ENCODE data around the gene TSPAN3.

Gene TSPAN3

GRCh38 chr15:77025083-77025901, 45.6 kb downstream of the TSPAN3 start:
- DNase-seq (ENCODE audit: extremely low read depth in 1 of 2, low read depth in 1 of 2), result no peak

GRCh38 chr15:77024273-77025082, 46.4 kb downstream of the TSPAN3 start:
- DNase-seq (ENCODE audit: extremely low read depth in 1 of 2, low read depth in 1 of 2), result peak in 1 of 2 donors; percentile 57

- no peak for DNase-seq (ENCODE audit: extremely low read depth in 1 of 2, low read depth in 1 of 2)
Observed at GRCh38 chr15:77023576-77024272, 47.2 kb downstream of the TSPAN3 start.

- DNase-seq (ENCODE audit: extremely low read depth in 1 of 2, low read depth in 1 of 2), result no peak
Observed at GRCh38 chr15:77022646-77023575, 48.0 kb downstream of the TSPAN3 start.

GRCh38 chr15:77021803-77022381, 49.0 kb downstream of the TSPAN3 start:
- DNase-seq (ENCODE audit: extremely low read depth in 1 of 2, low read depth in 1 of 2), result no peak

- DNase-seq (ENCODE audit: extremely low read depth in 1 of 2, low read depth in 1 of 2), result no peak
Observed at GRCh38 chr15:77021088-77021481, 49.8 kb downstream of the TSPAN3 start.

GRCh38 chr15:77020348-77021087, 50.4 kb downstream of the TSPAN3 start:
- DNase-seq (ENCODE audit: extremely low read depth in 1 of 2, low read depth in 1 of 2), result no peak

- no peak for DNase-seq (ENCODE audit: extremely low read depth in 1 of 2, low read depth in 1 of 2)
Observed at GRCh38 chr15:77019521-77020331, 51.2 kb downstream of the TSPAN3 start.

GRCh38 chr15:77018796-77019505, 52.0 kb downstream of the TSPAN3 start:
- DNase-seq (ENCODE audit: extremely low read depth in 1 of 2, low read depth in 1 of 2), result no peak

GRCh38 chr15:77017761-77018720, 52.9 kb downstream of the TSPAN3 start:
- DNase-seq (ENCODE audit: extremely low read depth in 1 of 2, low read depth in 1 of 2), result no peak

- no peak for DNase-seq (ENCODE audit: extremely low read depth in 1 of 2, low read depth in 1 of 2)
Observed at GRCh38 chr15:77017091-77017660, 53.7 kb downstream of the TSPAN3 start.

- no peak for DNase-seq (ENCODE audit: extremely low read depth in 1 of 2, low read depth in 1 of 2)
Observed at GRCh38 chr15:77016321-77016695, 54.6 kb downstream of the TSPAN3 start.

GRCh38 chr15:77015646-77016320, 55.1 kb downstream of the TSPAN3 start:
- DNase-seq (ENCODE audit: extremely low read depth in 1 of 2, low read depth in 1 of 2), result no peak

- DNase-seq (ENCODE audit: extremely low read depth in 1 of 2, low read depth in 1 of 2), result no peak
Observed at GRCh38 chr15:77014132-77015081, 56.5 kb downstream of the TSPAN3 start.

- DNase-seq (ENCODE audit: extremely low read depth in 1 of 2, low read depth in 1 of 2), result peak; percentile 72 to 79
Observed at GRCh38 chr15:77013776-77014131, 57.2 kb downstream of the TSPAN3 start.

All from activated CD8-positive, alpha-beta memory T cell treated with anti-CD3 and anti-CD28 coated beads for 1 hour (primary cell).